ENCODE measurements around the gene QTRT2.

GRCh38 chr3:114067804-114068203 is 11.3 kb downstream of the QTRT2 start:
- TF ChIP-seq CTCF (IDR thresholded peaks at IDR 0.05 in 4 of 5, conservative IDR thresholded peaks at IDR 0.05 in 1 of 5), result no peak
- TF ChIP-seq POLR2A (IDR thresholded peaks at IDR 0.05), result no peak
